ENCODE data around the gene GNAT2.

Gene GNAT2

GRCh38 chr1:109613361-109614147, 5.9 kb downstream of the GNAT2 start:
- no peak for TF ChIP-seq CTCF (IDR thresholded peaks at IDR 0.05; ENCODE audit: extremely low read depth, insufficient read depth, missing control alignments)
- in situ Hi-C loops (cut with MboI; ENCODE audit: low pct_unique_long_range_greater_than_20kb, low sequenced_read_pairs, unreplicated experiment): no loop called here
- DNase-seq (ENCODE audit: low spot score): no peak

- in situ Hi-C loops (cut with MboI; ENCODE audit: low pct_unique_long_range_greater_than_20kb, low sequenced_read_pairs, unreplicated experiment): no loop called here
- TF ChIP-seq CTCF (IDR thresholded peaks at IDR 0.05; ENCODE audit: extremely low read depth, insufficient read depth, missing control alignments): no peak
- DNase-seq (ENCODE audit: low spot score): no peak
These were observed 8.0 kb downstream of the GNAT2 start for GRCh38 chr1:109611308-109611990.

- DNase-seq (ENCODE audit: low spot score): no peak
- in situ Hi-C loops (cut with MboI; ENCODE audit: low pct_unique_long_range_greater_than_20kb, low sequenced_read_pairs, unreplicated experiment): no loop called here
- TF ChIP-seq CTCF (IDR thresholded peaks at IDR 0.05; ENCODE audit: extremely low read depth, insufficient read depth, missing control alignments): no peak
These were observed 8.7 kb downstream of the GNAT2 start for GRCh38 chr1:109610609-109611307.

GRCh38 chr1:109609881-109610280, 9.5 kb downstream of the GNAT2 start:
- TF ChIP-seq CTCF (IDR thresholded peaks at IDR 0.05; ENCODE audit: extremely low read depth, insufficient read depth, missing control alignments): no peak
- DNase-seq (ENCODE audit: low spot score): no peak
- in situ Hi-C loops (cut with MboI; ENCODE audit: low pct_unique_long_range_greater_than_20kb, low sequenced_read_pairs, unreplicated experiment): no loop called here

GRCh38 chr1:109605381-109605780, 14.0 kb downstream of the GNAT2 start:
- TF ChIP-seq CTCF (IDR thresholded peaks at IDR 0.05; ENCODE audit: extremely low read depth, insufficient read depth, missing control alignments): no peak
- no peak for DNase-seq (ENCODE audit: low spot score)
- in situ Hi-C loops (cut with MboI; ENCODE audit: low pct_unique_long_range_greater_than_20kb, low sequenced_read_pairs, unreplicated experiment): no loop called here

- in situ Hi-C loops (cut with MboI; ENCODE audit: low pct_unique_long_range_greater_than_20kb, low sequenced_read_pairs, unreplicated experiment): no loop called here
- DNase-seq (ENCODE audit: low spot score): no peak
- TF ChIP-seq CTCF (IDR thresholded peaks at IDR 0.05; ENCODE audit: extremely low read depth, insufficient read depth, missing control alignments): no peak
These were observed 16.2 kb downstream of the GNAT2 start for GRCh38 chr1:109603229-109603628.
